Dermis blood vessel endothelial cell (primary cell): ENCODE measurements around the gene GET3. TPM values are rescaled to one million over a fixed set of nuclear protein-coding genes. Genes with fewer than 3 reads are reported as not detected.

ENCODE experiments used
- DNase-seq: peaks from one replicate; pipeline ENCODE4 v3.0.0; 2010
- total RNA-seq: library from RNA; depleted of rRNA; stranded (reverse); fragments of >200 nt; gene quantifications from 2 replicates; pipeline ENCODE4 v1.2.3, GENCODE V29; 2014

The GET3 gene
- total RNA-seq, 1 donor from 2014 or later: 78.6 TPM

- no peak for DNase-seq
Measured at GRCh38 chr19:12752056-12752781, 14.9 kb downstream of the GET3 start.

- no peak for DNase-seq
Measured at GRCh38 chr19:12754465-12755196, 17.3 kb downstream of the GET3 start.

- no peak for DNase-seq
Measured at GRCh38 chr19:12756150-12756883, 19.0 kb downstream of the GET3 start.

GRCh38 chr19:12757544-12758274 lies 20.4 kb downstream of the GET3 start:
- peak; percentile 83 for DNase-seq

- no peak for DNase-seq
Measured at GRCh38 chr19:12759686-12760085, 22.4 kb downstream of the GET3 start.

GRCh38 chr19:12763100-12763499 lies 25.8 kb downstream of the GET3 start:
- no peak for DNase-seq

- no peak for DNase-seq
Measured at GRCh38 chr19:12764698-12765097, 27.4 kb downstream of the GET3 start.

- DNase-seq: peak; percentile 43
Measured at GRCh38 chr19:12766051-12766521, 28.8 kb downstream of the GET3 start.

- no peak for DNase-seq
Measured at GRCh38 chr19:12767150-12767549, 29.9 kb downstream of the GET3 start.

- no peak for DNase-seq
Measured at GRCh38 chr19:12767666-12768065, 30.4 kb downstream of the GET3 start.

- DNase-seq: no peak
Measured at GRCh38 chr19:12769689-12770088, 32.4 kb downstream of the GET3 start.

GRCh38 chr19:12770922-12771321 lies 33.6 kb downstream of the GET3 start:
- DNase-seq: no peak

GRCh38 chr19:12772323-12772722 lies 35.0 kb downstream of the GET3 start:
- DNase-seq: no peak

GRCh38 chr19:12773571-12773970 lies 36.3 kb downstream of the GET3 start:
- no peak for DNase-seq

GRCh38 chr19:12774588-12775555 lies 37.6 kb downstream of the GET3 start, which contains the start of gene HOOK2:
Gene HOOK2 (minus strand): TSS chr19:12775552. CDS start chr19:12775449, 103 bp downstream.
- DNase-seq: no peak

- peak; percentile 89 for DNase-seq
Measured at GRCh38 chr19:12777217-12778016, 40.1 kb downstream of the GET3 start.

- DNase-seq: peak; percentile 83
Measured at GRCh38 chr19:12778017-12778904, 41.0 kb downstream of the GET3 start.

GRCh38 chr19:12778905-12779161 lies 41.5 kb downstream of the GET3 start:
- no peak for DNase-seq

GRCh38 chr19:12779162-12779993 lies 42.1 kb downstream of the GET3 start:
- peak; percentile 74 for DNase-seq
